ENCODE data around the gene WIF1. TPM values are rescaled to one million over a fixed set of nuclear protein-coding genes. Genes with fewer than 3 reads are reported as not detected.
A peak's percentile ranks its signal among the peaks of the same experiment; 100 is the strongest.

Gene WIF1
- polyA plus RNA-seq, 1 donor (not counting 4 experiments of a cell fraction or from before 2014, with no cell fraction given), result not detected

DNA sequence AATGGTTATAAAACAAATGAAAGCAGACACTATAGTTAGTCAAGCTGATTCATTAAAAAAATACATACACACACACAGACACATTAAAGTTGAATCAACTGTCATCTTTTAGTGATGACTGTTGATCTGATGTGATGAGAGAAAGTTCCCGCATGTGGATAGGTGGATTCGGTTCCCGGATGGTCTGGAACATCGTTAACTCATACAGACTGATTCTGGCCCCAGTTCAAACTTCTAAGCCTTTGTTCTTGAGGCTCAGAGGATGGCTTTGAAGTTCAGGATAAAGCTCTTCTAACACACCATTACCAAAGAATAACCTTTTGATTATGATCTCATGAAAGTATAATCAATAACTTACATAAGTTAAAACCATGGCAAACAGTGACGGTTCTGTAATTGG is 27.5 kb downstream of the WIF1 start:
- dilution Hi-C loops (cut with MboI; ENCODE audit: extremely low pct_ligation_motif_present, low sequenced_read_pairs), result no loop called here
- Histone ChIP-seq H3K79me2 (ENCODE audit: control insufficient read depth, insufficient read depth, low read length) (no peaks in the 10 kb centered on the region), H3K4me1 (ENCODE audit: control insufficient read depth, extremely low read depth, insufficient read depth, low read length) (no peaks in the 10 kb centered on the region), H3K9me3 (ENCODE audit: control insufficient read depth, low read depth, low read length) (no peaks in the 10 kb centered on the region), H2AFZ (ENCODE audit: control insufficient read depth, low read length) (no peak overlapping the region), H3K4me3 (ENCODE audit: control insufficient read depth in 2 of 3, extremely low read depth in 1 of 3, insufficient read depth in 2 of 3, low read depth in 1 of 3, low read length in 3 of 3) (no peak overlapping the region), H3K36me3 (ENCODE audit: control insufficient read depth in 2 of 2, extremely low read depth in 1 of 2, insufficient read depth in 2 of 2, low read length in 2 of 2) (no peaks in the 10 kb centered on the region), H3K4me2 (ENCODE audit: control insufficient read depth, extremely low read depth, insufficient read depth, low read depth, low read length) (no peak overlapping the region), H4K20me1 (ENCODE audit: control insufficient read depth, extremely low read depth, insufficient read depth, low read length) (no peaks in the 10 kb centered on the region), H3K9me1 (ENCODE audit: control insufficient read depth, extremely low read depth, insufficient read depth, low read length) (no peaks in the 10 kb centered on the region), H3K9ac (ENCODE audit: control insufficient read depth, extremely low read depth, insufficient read depth, low read length) (no peak overlapping the region), H3K27ac (ENCODE audit: control insufficient read depth, insufficient read depth, low read length) (no peak overlapping the region), H3K27me3 (ENCODE audit: control insufficient read depth, extremely low read depth, insufficient read depth, low read length) (peaks cover 30% of the 10 kb centered on the region)
- DNase-seq (ENCODE audit: low read depth, low spot score) (no peak), FAIRE-seq (no peak)
- TF ChIP-seq, protein P1, sequence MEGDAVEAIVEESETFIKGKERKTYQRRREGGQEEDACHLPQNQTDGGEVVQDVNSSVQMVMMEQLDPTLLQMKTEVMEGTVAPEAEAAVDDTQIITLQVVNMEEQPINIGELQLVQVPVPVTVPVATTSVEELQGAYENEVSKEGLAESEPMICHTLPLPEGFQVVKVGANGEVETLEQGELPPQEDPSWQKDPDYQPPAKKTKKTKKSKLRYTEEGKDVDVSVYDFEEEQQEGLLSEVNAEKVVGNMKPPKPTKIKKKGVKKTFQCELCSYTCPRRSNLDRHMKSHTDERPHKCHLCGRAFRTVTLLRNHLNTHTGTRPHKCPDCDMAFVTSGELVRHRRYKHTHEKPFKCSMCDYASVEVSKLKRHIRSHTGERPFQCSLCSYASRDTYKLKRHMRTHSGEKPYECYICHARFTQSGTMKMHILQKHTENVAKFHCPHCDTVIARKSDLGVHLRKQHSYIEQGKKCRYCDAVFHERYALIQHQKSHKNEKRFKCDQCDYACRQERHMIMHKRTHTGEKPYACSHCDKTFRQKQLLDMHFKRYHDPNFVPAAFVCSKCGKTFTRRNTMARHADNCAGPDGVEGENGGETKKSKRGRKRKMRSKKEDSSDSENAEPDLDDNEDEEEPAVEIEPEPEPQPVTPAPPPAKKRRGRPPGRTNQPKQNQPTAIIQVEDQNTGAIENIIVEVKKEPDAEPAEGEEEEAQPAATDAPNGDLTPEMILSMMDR (optimal IDR thresholded peaks at IDR 0.05 in 1 of 3, IDR thresholded peaks at IDR 0.05 in 1 of 3, conservative IDR thresholded peaks at IDR 0.05 in 1 of 3; ENCODE audit: extremely low read depth in 1 of 3, insufficient read depth in 2 of 3, low read length in 3 of 3), result no peak
- TF ChIP-seq EZH2 (IDR thresholded peaks at IDR 0.05; ENCODE audit: low read length), result no peak

GRCh38 chr12:65090461-65090860 is 30.6 kb downstream of the WIF1 start:
- no peak overlapping the region for H3K27ac ChIP-seq (ENCODE audit: control insufficient read depth, insufficient read depth, low read length)
- no peaks in the 10 kb centered on the region for H4K20me1 ChIP-seq (ENCODE audit: control insufficient read depth, extremely low read depth, insufficient read depth, low read length)
- FAIRE-seq (peak; percentile 34), DNase-seq (ENCODE audit: low read depth, low spot score) (no peak)
- no peak overlapping the region for H3K4me2 ChIP-seq (ENCODE audit: control insufficient read depth, extremely low read depth, insufficient read depth, low read depth, low read length)
- H3K27me3 ChIP-seq (ENCODE audit: control insufficient read depth, extremely low read depth, insufficient read depth, low read length), result peaks cover 31% of the 10 kb centered on the region
- H3K4me3 ChIP-seq (ENCODE audit: control insufficient read depth in 2 of 3, extremely low read depth in 1 of 3, insufficient read depth in 2 of 3, low read depth in 1 of 3, low read length in 3 of 3), result no peak overlapping the region
- no peaks in the 10 kb centered on the region for H3K4me1 ChIP-seq (ENCODE audit: control insufficient read depth, extremely low read depth, insufficient read depth, low read length)
- no peaks in the 10 kb centered on the region for H3K36me3 ChIP-seq (ENCODE audit: control insufficient read depth in 2 of 2, extremely low read depth in 1 of 2, insufficient read depth in 2 of 2, low read length in 2 of 2)
- dilution Hi-C loops (cut with MboI; ENCODE audit: extremely low pct_ligation_motif_present, low sequenced_read_pairs), result no loop called here
- no peaks in the 10 kb centered on the region for H3K9me1 ChIP-seq (ENCODE audit: control insufficient read depth, extremely low read depth, insufficient read depth, low read length)
- no peaks in the 10 kb centered on the region for H3K79me2 ChIP-seq (ENCODE audit: control insufficient read depth, insufficient read depth, low read length)
- H3K9ac ChIP-seq (ENCODE audit: control insufficient read depth, extremely low read depth, insufficient read depth, low read length), result no peak overlapping the region
- H3K9me3 ChIP-seq (ENCODE audit: control insufficient read depth, low read depth, low read length), result no peaks in the 10 kb centered on the region
- H2AFZ ChIP-seq (ENCODE audit: control insufficient read depth, low read length), result no peak overlapping the region
- TF ChIP-seq, protein P1 (optimal IDR thresholded peaks at IDR 0.05 in 1 of 3, IDR thresholded peaks at IDR 0.05 in 1 of 3, conservative IDR thresholded peaks at IDR 0.05 in 1 of 3; ENCODE audit: extremely low read depth in 1 of 3, insufficient read depth in 2 of 3, low read length in 3 of 3), result no peak
- no peak for TF ChIP-seq EZH2 (IDR thresholded peaks at IDR 0.05; ENCODE audit: low read length)

All from keratinocyte (primary cell).